GM21447 (cell line): ENCODE data around the gene EXOC1.
A peak's percentile ranks its signal among the peaks of the same experiment; 100 is the strongest.

ENCODE experiments used
- ATAC-seq: cut with Tn5 transposase; IDR thresholded peaks from one replicate; pipeline ENCODE4 v1.9.1; 2021; ENCODE audit not compliant: unreplicated experiment

The EXOC1 gene

GRCh38 chr4:55948726-55949481 lies 95.5 kb downstream of the EXOC1 start, which contains the start of gene CEP135:
CEP135 (plus strand) TSS chr4:55948945; CDS start chr4:55952131, 3,186 bp downstream.
- peak; percentile 65 for ATAC-seq

- ATAC-seq = no peak
Measured at GRCh38 chr4:55949482-55949802, 96.0 kb downstream of the EXOC1 start.

GRCh38 chr4:55951191-55951922 lies 97.9 kb downstream of the EXOC1 start:
- ATAC-seq = no peak
